PC-3 (cell line): ENCODE results near the gene GALNT18.

Source experiments
- EZH2 ChIP-seq: fragments of 300-600 bp; sonication (generic); IDR thresholded peaks from one replicate; pipeline ENCODE4 v1.6.1; 2017; ENCODE audit warnings: antibody characterized with exemption, mild to moderate bottlenecking, low read length; ENCODE audit not compliant: unreplicated experiment
- EZH2phosphoT487 ChIP-seq: fragments of 300-600 bp; sonication (generic); IDR thresholded peaks from 2 replicates; pipeline ENCODE4 v1.6.1; 2018; ENCODE audit warnings: mild to moderate bottlenecking, antibody characterized with exemption, low read length, borderline replicate concordance
- TF ChIP-seq, protein P1 (sequence below): fragments of 300-600 bp; sonication (generic); conservative IDR thresholded peaks from 2 replicates; pipeline ENCODE4 v1.5.1; 2017; ENCODE audit warnings: antibody characterized with exemption, low read depth, mild to moderate bottlenecking, low read length

DNA sequence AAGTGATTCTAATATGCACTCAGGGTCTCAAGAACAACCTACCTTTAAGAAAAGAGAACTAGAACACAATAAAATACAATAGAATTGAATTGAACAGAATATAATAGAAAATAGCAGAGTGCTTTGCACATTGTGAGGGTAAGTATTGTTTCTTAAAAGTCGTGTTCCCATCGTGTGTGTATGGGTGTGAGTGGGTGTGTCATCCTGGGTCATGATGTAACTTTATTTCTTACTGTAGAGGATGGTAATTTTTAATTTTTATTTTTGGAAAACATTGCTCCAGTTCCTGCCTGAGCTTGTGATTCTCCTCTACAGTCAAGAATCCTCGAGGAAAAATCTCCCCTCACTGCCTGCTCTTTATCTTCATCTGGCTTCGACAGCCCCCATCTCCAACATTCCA is 193.1 kb downstream of the GALNT18 start:
- TF ChIP-seq EZH2 (no peak), EZH2phosphoT487 (no peak)
- TF ChIP-seq, protein P1, sequence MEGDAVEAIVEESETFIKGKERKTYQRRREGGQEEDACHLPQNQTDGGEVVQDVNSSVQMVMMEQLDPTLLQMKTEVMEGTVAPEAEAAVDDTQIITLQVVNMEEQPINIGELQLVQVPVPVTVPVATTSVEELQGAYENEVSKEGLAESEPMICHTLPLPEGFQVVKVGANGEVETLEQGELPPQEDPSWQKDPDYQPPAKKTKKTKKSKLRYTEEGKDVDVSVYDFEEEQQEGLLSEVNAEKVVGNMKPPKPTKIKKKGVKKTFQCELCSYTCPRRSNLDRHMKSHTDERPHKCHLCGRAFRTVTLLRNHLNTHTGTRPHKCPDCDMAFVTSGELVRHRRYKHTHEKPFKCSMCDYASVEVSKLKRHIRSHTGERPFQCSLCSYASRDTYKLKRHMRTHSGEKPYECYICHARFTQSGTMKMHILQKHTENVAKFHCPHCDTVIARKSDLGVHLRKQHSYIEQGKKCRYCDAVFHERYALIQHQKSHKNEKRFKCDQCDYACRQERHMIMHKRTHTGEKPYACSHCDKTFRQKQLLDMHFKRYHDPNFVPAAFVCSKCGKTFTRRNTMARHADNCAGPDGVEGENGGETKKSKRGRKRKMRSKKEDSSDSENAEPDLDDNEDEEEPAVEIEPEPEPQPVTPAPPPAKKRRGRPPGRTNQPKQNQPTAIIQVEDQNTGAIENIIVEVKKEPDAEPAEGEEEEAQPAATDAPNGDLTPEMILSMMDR, result no peak
